K562 (cell line): ENCODE data around the gene MTHFS.

ENCODE experiments used
- EZH2 ChIP-seq: IDR thresholded peaks from 2 replicates; pipeline ENCODE4 v1.6.1; 2012; ENCODE audit warnings: low read depth, mild to moderate bottlenecking, inconsistent platforms, low read length, borderline replicate concordance
- GATAD2A ChIP-seq: fragments of 450-650 bp; IDR thresholded peaks from 2 replicates; pipeline ENCODE4 v1.6.1; 2017
- HCFC1 ChIP-seq: IDR thresholded peaks from 2 replicates; pipeline ENCODE4 v1.6.1; 2012; ENCODE audit warnings: low read depth, low read length, improper control_type of control experiment
- HMG20A ChIP-seq: fragments of 450-650 bp; formaldehyde crosslinking; conservative IDR thresholded peaks from 2 replicates; pipeline ENCODE4 v1.4.0; 2020; ENCODE audit warnings: mild to moderate bottlenecking, mixed read lengths
- HNRNPK ChIP-seq: fragments of 200-400 bp; formaldehyde crosslinking; IDR thresholded peaks from one replicate; pipeline ENCODE4 v1.6.1; 2018; ENCODE audit warnings: mild to moderate bottlenecking, low read depth, low read length; ENCODE audit not compliant: poor library complexity, severe bottlenecking
- MCM3 ChIP-seq: fragments of 450-650 bp; IDR thresholded peaks from 2 replicates; pipeline ENCODE4 v1.6.1; 2016
- NFE2L1 ChIP-seq: fragments of 450-650 bp; IDR thresholded peaks from 2 replicates; pipeline ENCODE4 v1.6.1; 2016; ENCODE audit warnings: missing genetic modification characterization, low read depth, mild to moderate bottlenecking, missing compliant biosample characterization, moderate library complexity, borderline replicate concordance
- NKRF ChIP-seq: fragments of 450-650 bp; IDR thresholded peaks from 2 replicates; pipeline ENCODE4 v1.6.1; 2016; ENCODE audit warnings: borderline replicate concordance
- SPI1 ChIP-seq: IDR thresholded peaks from 2 replicates; pipeline ENCODE4 v1.6.1; 2011; ENCODE audit warnings: low read depth, low read length, control low read depth, borderline replicate concordance
- ZBTB7A ChIP-seq: IDR thresholded peaks from 2 replicates; pipeline ENCODE4 v1.6.1; 2011; ENCODE audit warnings: low read depth, mild to moderate bottlenecking, low read length, moderate library complexity, borderline replicate concordance; ENCODE audit not compliant: control insufficient read depth

DNA sequence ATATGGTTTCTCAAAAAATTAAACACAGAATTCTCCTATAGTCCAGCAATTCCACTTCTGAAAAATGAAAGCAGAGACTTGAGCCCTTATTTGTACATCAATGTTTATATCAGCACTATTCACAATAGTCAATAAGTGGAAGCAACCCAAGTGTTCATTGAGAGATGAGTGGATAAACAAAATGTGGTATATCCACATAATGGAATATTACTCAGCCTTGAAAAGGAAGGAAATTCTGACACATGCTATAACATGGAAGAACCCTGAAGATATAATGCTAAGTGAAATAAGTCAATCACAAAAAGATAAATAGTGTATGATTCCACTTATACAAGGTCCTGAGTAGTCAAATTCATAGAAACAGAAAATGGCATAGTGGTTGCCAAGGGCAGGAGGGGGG is 76.6 kb downstream of the MTHFS start:
- no peak for TF ChIP-seq SPI1
- TF ChIP-seq HNRNPK: no peak
- TF ChIP-seq HCFC1: no peak
- no peak for TF ChIP-seq GATAD2A
- TF ChIP-seq EZH2: no peak
- no peak for TF ChIP-seq NFE2L1 (tag)
- no peak for TF ChIP-seq ZBTB7A
- TF ChIP-seq MCM3: no peak
- TF ChIP-seq HMG20A (CRISPR knock-in tag): no peak
- no peak for TF ChIP-seq NKRF
